Fibroblast of skin of right biceps (primary cell): ENCODE results near the gene NEDD4.
"Not testable (repeated sequence)": the region's sequence is repeated elsewhere in the genome, so short reads cannot be mapped to it uniquely, and the experiment has no call there.

Experiments
- DNase-seq: peaks from one replicate; pipeline ENCODE4 v3.0.0-alpha.2; 2013

Gene NEDD4

DNA sequence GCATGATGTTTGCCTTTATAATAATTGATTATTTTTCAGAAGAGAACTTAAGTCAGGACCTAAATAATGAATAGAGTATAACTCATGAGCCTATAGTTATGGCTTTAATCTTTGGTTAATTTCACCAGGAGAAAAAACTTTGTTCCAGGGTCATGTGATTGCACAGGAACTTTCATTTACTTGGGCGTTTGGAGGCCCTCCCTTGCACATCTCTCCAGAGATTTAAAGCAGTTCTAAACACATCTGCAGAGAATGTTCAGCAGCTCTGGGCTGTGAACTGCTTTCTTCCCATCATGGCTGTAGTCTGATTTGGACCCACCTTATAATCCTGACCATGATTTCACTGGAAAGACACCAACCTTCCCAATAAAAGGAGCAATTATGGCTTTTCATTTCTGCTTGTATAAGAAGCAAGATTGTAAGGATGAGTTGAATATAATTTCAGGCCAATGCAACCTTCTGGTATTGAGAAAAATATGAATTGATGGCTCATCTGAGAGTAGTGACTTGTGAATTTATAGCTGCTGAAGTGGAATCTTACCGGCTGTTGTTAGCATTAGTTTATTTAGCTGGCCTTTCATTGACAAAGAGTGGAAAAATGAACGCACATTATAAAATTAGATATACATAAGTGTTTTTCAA, 169.6 kb downstream of the NEDD4 start:
- peak; percentile 32 for DNase-seq

DNA sequence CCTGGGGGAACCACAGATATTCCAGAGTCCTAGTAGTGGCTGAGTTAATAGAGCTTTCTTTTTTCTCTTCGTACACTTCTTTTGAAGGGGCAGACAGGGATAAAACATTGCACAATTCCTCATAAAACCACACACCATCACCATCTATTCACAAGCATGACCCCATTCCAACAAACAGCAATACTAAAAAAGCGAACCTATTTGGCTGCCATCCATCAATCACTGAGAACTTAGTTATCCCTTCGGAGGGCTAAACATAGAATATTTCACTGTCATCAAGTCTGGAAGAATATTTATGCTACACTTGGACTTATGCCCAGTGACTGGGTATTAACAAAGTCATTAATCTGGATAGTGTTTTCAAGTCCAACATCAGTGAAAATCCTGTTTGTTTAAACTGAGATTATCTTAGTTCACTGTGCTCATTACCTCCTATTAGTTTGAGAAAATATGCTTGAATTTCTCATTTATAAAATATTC, 170.2 kb downstream of the NEDD4 start:
- DNase-seq = peak; percentile 97

DNA sequence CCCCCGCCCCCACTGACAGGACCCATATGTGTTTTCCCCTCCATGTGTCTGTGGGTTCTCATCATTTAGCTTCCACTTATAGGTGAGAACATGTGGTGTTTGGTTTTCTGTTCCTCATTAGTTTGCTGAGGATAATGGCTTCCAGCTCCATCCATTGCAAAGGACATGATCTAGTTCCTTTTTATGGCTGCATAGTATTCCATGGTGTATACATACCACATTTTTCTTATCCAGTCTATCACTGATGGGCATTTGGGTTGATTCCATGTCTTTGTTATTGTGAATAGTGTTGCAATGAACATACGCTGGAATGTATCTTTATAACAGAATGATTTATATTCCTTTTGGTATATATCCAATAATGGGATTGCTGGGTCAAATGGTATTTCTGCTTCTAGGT, 171.7 kb downstream of the NEDD4 start:
- DNase-seq = not testable (repeated sequence)

- DNase-seq = no peak
Observed at GRCh38 chr15:55820043-55820442, 173.4 kb downstream of the NEDD4 start.

DNA sequence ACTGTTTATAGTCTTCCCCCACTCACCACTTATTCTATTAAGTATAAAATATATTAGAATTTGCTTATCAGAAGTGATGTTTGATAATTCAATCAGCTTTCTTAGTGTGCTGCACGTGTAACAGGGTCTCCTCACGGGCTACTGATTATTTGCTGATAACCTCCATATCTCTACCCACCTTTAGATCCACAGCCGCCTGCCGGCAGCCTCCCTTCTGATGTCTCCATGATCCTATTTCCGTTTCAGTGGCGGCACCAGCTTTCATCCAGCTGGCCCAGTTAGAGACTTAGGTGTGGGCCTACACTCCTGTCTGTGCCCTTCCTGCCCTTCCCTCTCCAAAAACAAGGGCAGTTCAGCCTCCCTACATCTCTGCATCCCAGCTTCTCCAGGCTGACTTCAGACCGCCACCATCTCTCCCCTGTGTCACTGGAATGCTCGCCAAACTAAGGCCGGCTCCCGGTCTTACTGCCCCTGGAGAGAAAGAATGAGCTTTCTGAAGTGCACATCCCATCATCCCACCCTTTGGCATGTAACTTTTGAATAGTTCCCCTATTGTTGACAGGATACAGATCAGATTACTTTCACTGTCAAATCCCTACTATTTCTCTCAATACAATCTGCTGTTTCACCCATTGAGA, 173.9 kb downstream of the NEDD4 start:
- DNase-seq = no peak

GRCh38 chr15:55816017-55816416, 177.4 kb downstream of the NEDD4 start:
- peak; percentile 57 for DNase-seq

GRCh38 chr15:55802600-55803376, 190.6 kb downstream of the NEDD4 start:
- DNase-seq = no peak

DNA sequence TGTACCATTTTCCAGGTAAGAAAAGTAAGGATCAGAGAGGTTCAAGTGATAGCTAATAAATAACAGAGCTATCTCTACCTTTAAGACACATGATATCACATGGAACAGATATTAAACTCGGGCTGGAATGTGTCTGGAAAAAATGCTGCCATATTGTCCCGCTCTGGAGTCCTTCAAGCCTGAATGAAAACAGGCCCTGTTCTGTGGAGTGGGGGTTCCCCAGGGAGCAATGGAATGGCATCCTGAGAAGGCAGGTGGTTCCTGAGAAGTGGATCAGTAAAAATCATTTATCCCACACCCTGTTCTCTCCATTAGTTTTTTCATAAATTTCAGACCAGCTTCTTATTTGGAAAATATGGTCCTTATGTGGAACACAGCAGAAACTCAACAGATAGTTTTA, 193.2 kb downstream of the NEDD4 start:
- no peak for DNase-seq

GRCh38 chr15:55799291-55800212, 193.9 kb downstream of the NEDD4 start:
- peak; percentile 42 for DNase-seq

DNA sequence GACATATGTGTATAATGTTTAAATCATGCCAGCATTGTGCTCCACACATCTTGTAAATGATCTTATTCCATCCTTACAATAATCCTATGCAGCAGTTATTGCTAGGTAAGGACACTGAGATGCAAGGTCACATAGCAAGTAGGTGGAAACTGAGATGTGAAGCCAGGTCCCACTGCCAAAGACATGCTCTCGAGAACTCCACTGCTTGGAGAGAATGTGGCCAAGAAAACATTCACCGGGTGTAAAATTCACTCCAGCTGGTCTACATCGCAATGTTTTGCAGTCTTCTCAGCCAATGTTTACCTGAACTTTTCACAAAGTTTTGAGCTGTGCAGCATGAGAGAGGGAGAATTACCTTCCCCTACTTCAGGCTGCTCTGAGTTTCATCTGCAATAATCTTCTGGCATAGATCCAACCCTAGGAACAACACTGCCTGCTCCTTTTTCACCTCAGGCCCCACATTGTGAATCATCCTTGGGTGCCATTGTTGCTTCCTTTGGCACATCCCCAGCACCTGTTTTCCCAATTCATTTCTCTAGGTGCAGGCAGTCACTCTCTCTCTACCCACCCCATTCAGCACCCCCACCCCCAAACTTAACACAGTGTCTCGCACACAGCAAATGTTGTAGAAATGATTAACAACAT, 197.0 kb downstream of the NEDD4 start:
- no peak for DNase-seq

DNA sequence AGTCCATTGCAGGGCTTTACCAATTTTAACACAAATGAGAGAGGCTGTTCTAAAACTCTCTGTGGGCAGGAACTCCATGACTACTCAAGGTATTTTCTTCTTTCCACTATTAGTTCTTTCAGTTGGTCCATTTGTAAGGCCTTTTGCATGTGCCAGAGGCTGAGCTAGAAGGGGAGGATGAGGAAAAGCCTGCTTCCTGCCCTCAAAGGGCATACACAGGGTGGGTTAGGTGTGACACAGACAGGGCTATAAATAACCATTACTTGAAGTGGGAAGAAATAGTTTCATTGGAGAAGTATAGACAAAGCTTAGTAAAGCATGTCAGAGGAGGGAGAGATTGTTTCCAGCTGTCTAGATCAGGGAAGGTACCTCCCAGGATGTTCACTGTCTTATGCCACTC, 198.4 kb downstream of the NEDD4 start:
- DNase-seq = no peak

DNA sequence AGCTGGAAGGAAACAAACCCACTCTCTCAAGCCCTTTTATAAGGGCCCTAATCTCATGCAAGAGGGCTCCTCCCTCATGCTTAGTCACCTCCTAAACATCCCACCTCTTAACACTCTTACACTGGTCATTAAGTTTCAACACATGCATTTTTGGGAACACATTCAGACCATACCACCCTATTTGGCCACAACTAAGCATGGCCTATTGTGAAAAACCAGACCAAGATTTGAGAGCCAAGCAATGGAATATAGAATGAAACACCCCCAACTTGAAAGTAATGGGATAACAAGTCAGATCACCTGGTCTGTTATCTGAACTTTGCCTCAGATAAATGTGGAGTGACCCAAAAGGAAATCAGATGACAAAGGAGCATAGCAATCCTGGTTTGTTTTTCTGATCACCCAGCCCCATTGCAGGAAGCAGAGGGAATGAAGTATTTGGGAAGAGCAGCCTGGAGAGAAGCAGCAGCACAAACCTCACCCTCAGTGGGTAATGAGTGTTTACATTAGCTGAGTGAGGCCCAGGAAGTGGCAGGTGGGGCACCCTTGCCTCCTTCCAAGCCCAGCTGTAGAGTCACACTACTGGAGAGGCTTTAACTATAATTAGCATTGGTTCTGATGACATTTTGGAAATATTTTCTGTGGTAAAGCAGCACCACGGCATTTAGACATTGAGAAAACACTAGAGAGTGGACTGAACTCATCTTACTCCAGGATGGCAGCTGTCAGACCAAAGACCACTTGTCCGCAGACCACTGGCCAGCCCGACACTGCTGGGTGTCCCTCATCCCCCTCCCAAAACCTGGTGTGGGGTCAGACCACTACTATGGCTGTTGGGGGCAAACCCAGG, 201.6 kb downstream of the NEDD4 start:
- peak; percentile 64 for DNase-seq

GRCh38 chr15:55789066-55789660, 204.2 kb downstream of the NEDD4 start:
- no peak for DNase-seq

GRCh38 chr15:55786341-55786740, 207.1 kb downstream of the NEDD4 start:
- DNase-seq = no peak

DNA sequence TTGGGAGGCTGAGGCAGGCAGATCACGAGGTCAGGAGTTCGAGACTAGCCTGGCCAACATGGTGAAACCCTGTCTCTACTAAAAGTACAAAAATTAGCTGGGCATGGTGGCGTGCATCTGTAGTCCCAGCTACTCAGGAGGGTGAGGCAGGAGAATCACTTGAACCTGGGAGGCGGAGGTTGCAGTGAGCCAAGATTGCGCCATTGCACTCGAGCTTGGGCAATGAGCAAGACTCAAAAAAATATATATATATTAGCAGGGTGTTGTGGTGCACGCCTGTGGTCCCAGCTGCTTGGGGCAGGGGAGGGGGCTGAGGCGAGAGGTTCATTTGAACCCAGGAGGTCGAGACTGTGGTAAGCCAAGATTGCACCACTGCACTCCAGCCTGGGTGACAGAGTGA, 207.8 kb downstream of the NEDD4 start:
- not testable (repeated sequence) for DNase-seq

DNA sequence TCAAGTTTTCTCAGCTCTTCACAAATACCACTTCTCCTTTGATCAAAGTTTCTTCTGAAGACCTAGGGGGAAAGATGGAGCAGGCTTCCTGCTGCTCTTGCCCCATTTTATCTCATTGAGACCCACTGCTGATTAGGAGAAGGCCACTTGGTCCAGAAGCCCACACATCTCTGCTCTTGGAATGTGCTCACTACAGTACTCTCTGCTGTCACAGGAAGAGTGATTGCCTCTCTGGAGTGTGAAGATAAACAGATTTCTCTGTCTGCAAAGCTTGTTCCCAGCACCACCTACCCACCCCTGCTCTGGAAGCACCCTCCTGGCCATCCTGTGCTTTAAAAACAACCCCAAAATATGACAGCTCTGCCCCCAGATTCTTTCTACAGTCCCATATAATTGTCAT, 209.1 kb downstream of the NEDD4 start:
- DNase-seq = no peak

- no peak for DNase-seq
Observed at GRCh38 chr15:55782901-55783300, 210.5 kb downstream of the NEDD4 start.

DNA sequence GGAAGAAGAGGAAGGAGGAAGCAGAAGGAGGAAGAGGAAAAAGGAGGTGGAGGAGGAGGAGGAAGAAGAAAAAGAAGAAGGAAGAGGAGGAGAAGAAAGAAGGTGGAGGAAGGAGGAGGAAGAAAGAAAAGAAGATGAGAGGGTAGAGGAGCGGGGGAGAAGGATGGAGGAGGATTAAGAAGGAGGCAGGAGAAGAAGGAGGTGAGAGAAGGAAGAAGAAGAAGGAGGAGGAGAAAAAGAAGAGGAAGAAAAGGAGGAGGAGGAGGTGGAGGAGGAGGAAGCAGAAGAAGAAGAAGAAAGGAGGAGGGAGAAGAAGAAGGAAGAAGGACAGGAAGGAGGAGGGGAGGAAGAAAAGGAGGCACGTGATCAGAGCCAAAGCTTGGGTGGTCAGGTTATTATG, 213.1 kb downstream of the NEDD4 start:
- no peak for DNase-seq

DNA sequence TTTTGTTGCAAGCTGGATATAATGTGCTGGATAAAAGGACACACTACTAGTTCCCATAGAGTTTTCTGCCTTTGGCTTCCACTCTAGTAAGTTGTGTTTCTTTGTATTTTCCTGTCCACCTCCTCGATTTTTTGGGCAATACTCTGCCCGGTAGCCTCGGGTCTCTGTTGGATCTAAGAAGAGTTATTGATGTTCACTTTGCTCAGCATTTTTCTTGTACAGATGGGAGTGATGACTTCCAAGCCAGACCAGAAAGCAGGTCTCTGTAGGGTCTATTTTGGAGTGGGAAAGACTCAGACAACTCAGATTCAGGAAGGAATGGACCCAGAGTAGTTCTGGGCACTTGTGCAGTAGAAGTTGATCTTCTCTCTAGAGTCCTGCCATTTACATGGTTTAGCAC, 214.5 kb downstream of the NEDD4 start:
- no peak for DNase-seq
